Measurements from ENCODE around the gene BACE2. TPM values are rescaled to one million over a fixed set of nuclear protein-coding genes. Genes with fewer than 3 reads are reported as not detected.

The BACE2 gene
- total and polyA plus RNA-seq, 2 of the 4 experiments (the other 2 are of a cell fraction) = 17.0 to 35.5 TPM

GRCh38 chr21:41211060-41211805 lies 43.3 kb downstream of the BACE2 start:
- no peak overlapping the region for H2AFZ ChIP-seq (replicated peaks; ENCODE audit: low read length, poor library complexity)
- H4K5ac ChIP-seq (ENCODE audit: low read depth, low read length) = no peak overlapping the region
- no peak overlapping the region for H3K18ac ChIP-seq (ENCODE audit: low read depth, low read length)
- ChIA-PET POLR2A (ENCODE audit: unreplicated experiment) (no interaction called here), CTCF (no interaction called here)
- H3K4me2 ChIP-seq (ENCODE audit: low read depth, low read length) = no peak overlapping the region
- no TSS peak for BruUV-seq (replicated peaks)
- no peak overlapping the region for H3K4me3 ChIP-seq (ENCODE audit: insufficient read depth, low read depth, low read length)
- no peak overlapping the region for H2BK5ac ChIP-seq (ENCODE audit: low read depth, low read length, poor library complexity, severe bottlenecking)
- H3K9me1 ChIP-seq (ENCODE audit: insufficient read depth, low read length) = peaks cover 6% of the 10 kb centered on the region
- intact Hi-C loops (cut with micrococcal nuclease) = no loop called here
- no peak overlapping the region for H4K8ac ChIP-seq (ENCODE audit: low read depth in 2 of 2, low read length in 2 of 2)
- no peaks in the 10 kb centered on the region for H3K79me1 ChIP-seq (ENCODE audit: low read depth in 1 of 2, low read length in 2 of 2)
- no peaks in the 10 kb centered on the region for H3K36me3 ChIP-seq (ENCODE audit: control insufficient read depth, insufficient read depth, low read length)
- H2BK120ac ChIP-seq (ENCODE audit: low read depth, low read length) = no peak overlapping the region
- dilution Hi-C loops (cut with HindIII; ENCODE audit: low sequenced_read_pairs, unreplicated experiment) = no loop called here
- H2BK15ac ChIP-seq (ENCODE audit: low read depth, low read length) = no peak overlapping the region
- no peak overlapping the region for H3K27ac ChIP-seq (ENCODE audit: insufficient read depth, low read length)
- no CpG with 5 or more reads among the region's 8 CpGs for WGBS, 2 experiments (ENCODE audit: extremely low coverage in 2 of 2, insufficient read length in 1 of 2)
- H3K4me1 ChIP-seq (ENCODE audit: control insufficient read depth, insufficient read depth, low read length) = peaks cover 6% of the 10 kb centered on the region; the same call in 1 of the 2 replicates
- H4K20me1 ChIP-seq (ENCODE audit: insufficient read depth, low read length) = 0 out of 2 replicates have a peak, but pooled peaks cover 5% of the 10 kb centered on the region
- H3K9ac ChIP-seq (ENCODE audit: low read depth, low read length) = no peak overlapping the region
- in situ Hi-C loops (cut with MboI; ENCODE audit: low sequenced_read_pairs) = no loop called here
- H3K23ac ChIP-seq (ENCODE audit: low read depth, low read length) = no peak overlapping the region
- DNase-seq = no peak
- H3K14ac ChIP-seq (replicated peaks; ENCODE audit: low read depth, low read length) = no peak overlapping the region
- H2BK20ac ChIP-seq (ENCODE audit: low read depth, low read length) = no peak overlapping the region
- no peak overlapping the region for H2AK9ac ChIP-seq (replicated peaks; ENCODE audit: low read depth, low read length, poor library complexity)
- no peak overlapping the region for H2AK5ac ChIP-seq (ENCODE audit: low read depth, low read length)
- no peak overlapping the region for H3K56ac ChIP-seq (ENCODE audit: extremely low read depth, insufficient read depth, low read length)
- H3K9me3 ChIP-seq (ENCODE audit: control insufficient read depth, insufficient read depth, low read length) = no peaks in the 10 kb centered on the region
- H3K4ac ChIP-seq (ENCODE audit: low read depth, low read length) = no peak overlapping the region
- H4K91ac ChIP-seq (ENCODE audit: insufficient read depth, low read depth, low read length) = no peak overlapping the region
- no peak for ATAC-seq (ENCODE audit: low read depth)
- TF ChIP-seq CHD1 (IDR thresholded peaks at IDR 0.05; ENCODE audit: low read depth, low read length) = no peak
- TF ChIP-seq RCOR1 (IDR thresholded peaks at IDR 0.05; ENCODE audit: insufficient replicate concordance, low read length) = no peak
- TF ChIP-seq, protein P1, sequence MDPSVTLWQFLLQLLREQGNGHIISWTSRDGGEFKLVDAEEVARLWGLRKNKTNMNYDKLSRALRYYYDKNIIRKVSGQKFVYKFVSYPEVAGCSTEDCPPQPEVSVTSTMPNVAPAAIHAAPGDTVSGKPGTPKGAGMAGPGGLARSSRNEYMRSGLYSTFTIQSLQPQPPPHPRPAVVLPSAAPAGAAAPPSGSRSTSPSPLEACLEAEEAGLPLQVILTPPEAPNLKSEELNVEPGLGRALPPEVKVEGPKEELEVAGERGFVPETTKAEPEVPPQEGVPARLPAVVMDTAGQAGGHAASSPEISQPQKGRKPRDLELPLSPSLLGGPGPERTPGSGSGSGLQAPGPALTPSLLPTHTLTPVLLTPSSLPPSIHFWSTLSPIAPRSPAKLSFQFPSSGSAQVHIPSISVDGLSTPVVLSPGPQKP (IDR thresholded peaks at IDR 0.05; ENCODE audit: borderline replicate concordance, low read depth, low read length) = no peak
- TF ChIP-seq POLR2A (IDR thresholded peaks at IDR 0.05; ENCODE audit: low read depth, low read length) = no peak
- TF ChIP-seq MAFK (IDR thresholded peaks at IDR 0.05; ENCODE audit: low read depth, low read length) = no peak
- no peak for TF ChIP-seq MXI1 (IDR thresholded peaks at IDR 0.05; ENCODE audit: borderline replicate concordance, low read depth, low read length)
- no peak for TF ChIP-seq NFE2L2 (IDR thresholded peaks at IDR 0.05; ENCODE audit: low read depth, low read length)
- TF ChIP-seq SMC3 (IDR thresholded peaks at IDR 0.05; ENCODE audit: low read depth, low read length) = no peak
- no peak for TF ChIP-seq RAD21 (IDR thresholded peaks at IDR 0.05; ENCODE audit: low read length)
- no peak for TF ChIP-seq FOS (IDR thresholded peaks at IDR 0.05; ENCODE audit: low read depth, low read length)
- no peak for TF ChIP-seq USF2 (IDR thresholded peaks at IDR 0.05; ENCODE audit: low read depth, low read length)
- TF ChIP-seq MAZ (IDR thresholded peaks at IDR 0.05; ENCODE audit: borderline replicate concordance, low read depth, low read length) = no peak
- no peak for TF ChIP-seq RFX5 (IDR thresholded peaks at IDR 0.05; ENCODE audit: low read depth, low read length)
- TF ChIP-seq CEBPB (IDR thresholded peaks at IDR 0.05; ENCODE audit: low read depth, low read length) = no peak
- no peak for TF ChIP-seq CTCF (conservative IDR thresholded peaks at IDR 0.05; ENCODE audit: low read depth, low read length)
- TF ChIP-seq BHLHE40 (IDR thresholded peaks at IDR 0.05; ENCODE audit: low read depth, low read length) = no peak
- H3K27me3 ChIP-seq (ENCODE audit: control insufficient read depth, insufficient read depth, low read length) = no peaks in the 10 kb centered on the region

All from IMR-90 (cell line).